GM12878 (cell line): ENCODE results near the gene NPR2. TPM values are rescaled to one million over a fixed set of nuclear protein-coding genes. Genes with fewer than 3 reads are reported as not detected.
A peak's percentile ranks its signal among the peaks of the same experiment; 100 is the strongest.

Experiments used
- ATAC-seq: fragments of 200-7000 bp; cut with Tn5 transposase; 3 replicates; pipeline ENCODE4 v1.9.1; 2020; ENCODE audit warnings: mild to moderate bottlenecking, moderate library complexity
- BruUV-seq: library from RNA; stranded (reverse); fragments of 400-500 nt; replicated peaks from 2 replicates; lab custom pipeline; 2021; lab: Mats Ljungman, UMichigan
- CTCF ChIA-PET: fragments of 300-600 bp; sonication (Branson Sonifier 250); formaldehyde crosslinking; extraction: SDS; loops from one replicate; lab custom pipeline; 2021; ENCODE audit warnings: inconsistent platforms; lab: Yijun Ruan, JAX
- POLR2A ChIA-PET: fragments of 350-600 bp; formaldehyde crosslinking; extraction: SDS; loops from one replicate; lab custom pipeline; 2021; ENCODE audit warnings: inconsistent platforms; lab: Charles Lee
- RAD21 ChIA-PET: fragments of 300-600 bp; sonication (Branson Sonifier 250); formaldehyde crosslinking; loops from one replicate; lab custom pipeline; 2023; ENCODE audit warnings: antibody characterized with exemption; ENCODE audit not compliant: unreplicated experiment; lab: Charles Lee
- SMC1A ChIA-PET: fragments of 300-600 bp; sonication (Branson Sonifier 250); formaldehyde crosslinking; loops from one replicate; lab custom pipeline; 2023; ENCODE audit not compliant: unreplicated experiment, uncharacterized antibody; lab: Charles Lee
- DNase-seq: peaks from one replicate; pipeline ENCODE4 v3.0.0-alpha.2; 2011; ENCODE audit warnings: low read depth, low spot score
- FAIRE-seq: peaks from 3 replicates; lab custom pipeline; 2011; peaks lifted over from hg19 to GRCh38; lab: Jason Lieb, UNC
- H2AFZ ChIP-seq: 2 replicates; pipeline ENCODE4 v1.6.0; 2011; ENCODE audit warnings: low read depth, low read length, control low read depth; ENCODE audit not compliant: control insufficient read depth
- H3K27ac ChIP-seq: 2 replicates; pipeline ENCODE4 v1.5.1; 2011; ENCODE audit warnings: control low read depth; ENCODE audit not compliant: control insufficient read depth, insufficient read depth
- H3K27me3 ChIP-seq, 2 experiments: replicated peaks in 1 of 2; 2 replicates each; pipeline versions ENCODE4 v1.6.0 to v1.6.1; 2011; ENCODE audit warnings: low read length in 1 of 2; ENCODE audit not compliant: control insufficient read depth in 2 of 2, insufficient read depth in 2 of 2
- H3K36me3 ChIP-seq, 2 experiments: 2 replicates each; pipeline ENCODE4 v1.5.1; 2011; ENCODE audit warnings: low read length in 1 of 2; ENCODE audit not compliant: control insufficient read depth in 2 of 2, insufficient read depth in 2 of 2
- H3K4me1 ChIP-seq: 2 replicates; pipeline ENCODE4 v1.6.1; 2011; ENCODE audit warnings: mild to moderate bottlenecking, low read length, moderate library complexity, mixed read lengths; ENCODE audit not compliant: control insufficient read depth, insufficient read depth
- H3K4me2 ChIP-seq: 2 replicates; pipeline ENCODE4 v1.6.0; 2011; ENCODE audit warnings: control low read depth; ENCODE audit not compliant: control insufficient read depth, insufficient read depth
- H3K4me3 ChIP-seq: fragments of 200-600 bp; sonication (generic); 2 replicates; pipeline ENCODE4 v1.5.1; 2016
- H3K79me2 ChIP-seq: 2 replicates; pipeline ENCODE4 v1.6.0; 2011; ENCODE audit warnings: low read length; ENCODE audit not compliant: control insufficient read depth, insufficient read depth
- H3K9ac ChIP-seq: 2 replicates; pipeline ENCODE4 v1.8.0; 2011; ENCODE audit warnings: low read length, control low read depth, mixed read lengths; ENCODE audit not compliant: control insufficient read depth, insufficient read depth
- H3K9me3 ChIP-seq: replicated peaks from 3 replicates; pipeline ENCODE4 v1.5.1; 2011; ENCODE audit warnings: mild to moderate bottlenecking, low read length; ENCODE audit not compliant: control insufficient read depth, insufficient read depth
- H4K20me1 ChIP-seq: 2 replicates; pipeline ENCODE4 v1.6.0; 2011; ENCODE audit not compliant: control insufficient read depth, insufficient read depth
- CTCF ChIP-seq, 3 experiments: IDR thresholded peaks in 2 of 3; conservative IDR thresholded peaks in 1 of 3; 2 replicates each; pipeline ENCODE4 v1.5.1; 2011; ENCODE audit warnings: low read depth in 3 of 3, low read length in 3 of 3, mild to moderate bottlenecking in 3 of 3, control low read depth in 2 of 3, moderate library complexity in 2 of 3, inconsistent platforms in 1 of 3, mixed read lengths in 1 of 3; ENCODE audit not compliant: control insufficient read depth in 2 of 3, insufficient read depth in 1 of 3; ENCODE audit errors: extremely low read depth in 1 of 3
- EED ChIP-seq: sonication (generic); IDR thresholded peaks from 2 replicates; pipeline ENCODE4 v1.6.1; 2016; ENCODE audit warnings: antibody characterized with exemption, low read depth
- GATAD2B ChIP-seq: fragments of 450-650 bp; conservative IDR thresholded peaks from 2 replicates; pipeline ENCODE4 v1.6.1; 2017; ENCODE audit warnings: low read depth, mild to moderate bottlenecking, moderate library complexity
- RAD21 ChIP-seq: IDR thresholded peaks from 2 replicates; pipeline ENCODE4 v1.6.1; 2011; ENCODE audit warnings: mild to moderate bottlenecking, low read depth, low read length, moderate library complexity; ENCODE audit not compliant: insufficient read depth
- REST ChIP-seq: IDR thresholded peaks from 2 replicates; pipeline ENCODE4 v1.6.1; 2012; ENCODE audit warnings: mild to moderate bottlenecking, low read depth, low read length
- RUNX3 ChIP-seq: IDR thresholded peaks from 2 replicates; pipeline ENCODE4 v1.6.1; 2012; ENCODE audit warnings: low read length, inconsistent platforms
- SMC3 ChIP-seq: IDR thresholded peaks from 2 replicates; pipeline ENCODE4 v1.6.1; 2011; ENCODE audit warnings: low read length, improper control_type of control experiment, borderline replicate concordance
- YY1 ChIP-seq: IDR thresholded peaks from 2 replicates; pipeline ENCODE4 v1.6.1; 2011; ENCODE audit warnings: low read depth, mild to moderate bottlenecking, low read length
- ZBTB11 ChIP-seq: fragments of 450-650 bp; formaldehyde crosslinking; IDR thresholded peaks from 2 replicates; pipeline ENCODE4 v1.5.0; 2022; ENCODE audit warnings: mild to moderate bottlenecking, missing genetic modification characterization
- ZNF217 ChIP-seq: fragments of 450-650 bp; IDR thresholded peaks from 2 replicates; pipeline ENCODE4 v1.6.1; 2017; ENCODE audit warnings: antibody characterized with exemption, mild to moderate bottlenecking
- ZZZ3 ChIP-seq: IDR thresholded peaks from 2 replicates; pipeline ENCODE4 v1.6.1; 2011; ENCODE audit warnings: low read depth; ENCODE audit not compliant: control insufficient read depth, insufficient read length
- WGBS: methylation state at CpG from one replicate; pipeline ENCODE4 v1.1.6; 2016; ENCODE audit warnings: low lambda C conversion rate; ENCODE audit not compliant: insufficient replicate concordance, insufficient coverage; ENCODE audit errors: missing lambda C conversion rate; 5-methylcytosine and 5-hydroxymethylcytosine counted together
- in situ Hi-C: fragments of 300-500 bp; cut with MboI; formaldehyde crosslinking; loops from 9 replicates; pipeline ENCODE4 v1.14.3; 2018; ENCODE audit warnings: mixed read lengths
- intact Hi-C: fragments of 100-400 bp; cut with micrococcal nuclease; formaldehyde crosslinking; loops from one replicate; pipeline ENCODE4 v1.14.2; 2022; ENCODE audit not compliant: unreplicated experiment
- polyA plus RNA-seq, 11 experiments: library from polyadenylated mRNA; depleted of rRNA in 4 of 11; unstranded in 6 of 11; stranded (reverse) in 5 of 11; fragments of >200 nt; fragmentation: Nextera tagmentation in 4 of 11; fragmentation: Illumina TruSeq in 1 of 11; extraction: Ambion mirVana in 4 of 11; extraction: Trizol in 1 of 11; gene quantifications; 1 replicate in 1 of 11; 2 replicates in 10 of 11; pipeline versions ENCODE4 v1.2.1 to v1.2.3, GENCODE V29; 2011 to 2016; ENCODE audit warnings: inconsistent platforms in 2 of 11, missing spikeins in 2 of 11, low read depth in 1 of 11
- total RNA-seq, 4 experiments: library from RNA; depleted of rRNA in 3 of 4; stranded (reverse); fragments of >200 nt in 3 of 4; fragmentation: Illumina TruSeq in 1 of 4; extraction: Trizol in 1 of 4; gene quantifications; 2 replicates each; pipeline versions ENCODE4 v1.2.1 to v1.2.3, GENCODE V29; 2013 to 2021

NPR2 gene
- total and polyA plus RNA-seq, 10 of the 15 experiments (the other 5 are each of a cell fraction or from before 2014, with no cell fraction given): 2.0 to 20.9 (median 6.8) TPM

DNA sequence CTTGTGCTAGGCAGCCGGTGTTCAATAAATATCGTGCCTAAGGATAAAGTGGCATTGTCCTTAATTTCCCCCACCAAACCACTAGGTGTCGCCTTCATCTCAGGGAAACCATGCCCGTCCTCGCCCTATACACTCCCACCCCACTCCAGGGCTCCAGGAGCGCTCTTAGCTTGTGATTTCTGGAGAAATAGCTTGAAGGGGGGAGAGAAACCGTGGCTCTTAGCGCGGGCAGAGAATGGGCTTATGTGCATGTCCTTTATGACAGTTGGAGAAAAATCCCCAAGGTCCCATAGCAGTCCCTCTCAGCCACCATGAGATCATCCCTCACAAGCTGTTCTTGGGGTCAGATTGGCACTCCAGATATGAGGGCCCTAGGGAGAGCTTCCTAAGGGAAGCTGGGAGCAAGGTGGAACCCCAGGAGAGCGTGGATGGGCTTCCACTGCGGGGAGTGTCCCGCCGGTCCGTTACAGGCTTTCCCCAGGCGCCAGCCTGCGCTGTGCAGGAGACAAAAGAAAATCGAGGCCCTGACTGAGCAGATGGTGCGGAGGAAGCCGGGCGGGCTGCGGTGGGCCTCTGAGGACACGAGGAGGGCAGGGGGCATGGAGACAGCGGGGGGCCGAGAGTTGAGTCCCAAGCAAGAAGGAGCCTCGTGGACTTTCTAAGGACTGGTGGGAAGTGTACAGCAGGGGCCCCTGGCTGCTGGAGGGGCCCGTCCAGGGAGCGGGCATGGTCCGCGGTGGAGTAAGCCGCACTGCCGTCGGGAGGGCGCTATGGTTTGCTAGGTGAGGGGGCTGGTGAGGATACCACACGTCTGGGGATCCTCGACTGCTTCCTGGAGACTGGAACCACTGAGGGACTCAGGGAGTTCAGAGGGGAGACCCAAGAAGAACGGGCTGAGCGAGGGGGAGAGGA lies 750 bp upstream of the NPR2 start:
- H3K27ac ChIP-seq: no peak overlapping the region
- no peak overlapping the region for H3K4me3 ChIP-seq
- in situ Hi-C loops (no loop called here), intact Hi-C loops (loop anchor here (1.0 to 2.0 kb wide), 3 partner anchors 24 to 92 kb away; partner anchors contain the start of gene HINT2)
- ATAC-seq (peak; percentile 98), FAIRE-seq (peak; percentile 97), DNase-seq (no peak)
- no peak overlapping the region for H3K4me2 ChIP-seq
- H4K20me1 ChIP-seq: no peaks in the 10 kb centered on the region; the same call in 1 of the 2 replicates
- POLR2A ChIA-PET: interaction anchor here (1.3 kb wide), 1 partner anchor 36 kb away, joined by 3 read pairs; no protein-coding TSS in a partner anchor
- CTCF ChIA-PET: interaction anchor here (0.6 to 5.1 kb wide), 46 partner anchors 8 to 850 kb away, joined by 3 to 101 read pairs (median 5); partner anchors contain the start of genes CCDC107, HINT2, RMRP and SPAG8
- peaks cover 0 to 4% of the 10 kb centered on the region in 2 experiments; a peak in 3 of 4 replicates for H3K36me3 ChIP-seq
- 64% methylated on average over 35 of the region's 37 CpGs for whole genome bisulfite sequencing
- no peak overlapping the region for H2AFZ ChIP-seq
- no TSS peak for BruUV-seq
- H3K4me1 ChIP-seq: no peaks in the 10 kb centered on the region
- H3K9ac ChIP-seq: no peak overlapping the region
- H3K27me3 ChIP-seq: no peaks in the 10 kb centered on the region
- RAD21 ChIA-PET: interaction anchor here (0.8 to 2.2 kb wide), 17 partner anchors 21 to 187 kb away, joined by 3 to 26 read pairs (median 5); partner anchors contain the start of genes CCDC107, RMRP and SPAG8
- no peaks in the 10 kb centered on the region for H3K79me2 ChIP-seq
- H3K9me3 ChIP-seq: no peaks in the 10 kb centered on the region
- SMC1A ChIA-PET: interaction anchor here (0.6 to 3.1 kb wide), 15 partner anchors 12 to 144 kb away, joined by 3 to 26 read pairs (median 3); partner anchors contain the start of gene SPAG8
- TF ChIP-seq ZBTB11 (CRISPR knock-in tag) (no peak), RUNX3 (peak; percentile 31; the same call in 1 of the 2 replicates), ZNF217 (no peak), REST (no peak), RAD21 (peak; percentile 83), EED (peak; percentile 19; the same call in 1 of the 2 replicates), CTCF (IDR thresholded peaks at IDR 0.05 in 2 of 3, conservative IDR thresholded peaks at IDR 0.05 in 1 of 3; ENCODE audit: control insufficient read depth in 2 of 3, extremely low read depth in 1 of 3, insufficient read depth in 1 of 3, low read depth in 3 of 3, low read length in 3 of 3) (peak; percentile 84 to 94 (median 91)), ZZZ3 (no peak), SMC3 (peak; percentile 65), YY1 (0 out of 2 replicates have a peak, but pooled peaks have one; percentile 44), GATAD2B (no peak)
